ENCODE results near the gene DNAAF2. TPM values are rescaled to one million over a fixed set of nuclear protein-coding genes. Genes with fewer than 3 reads are reported as not detected.

DNAAF2 gene
- total and polyA plus RNA-seq, 2 of the 8 experiments (the other 6 are each of a cell fraction or from before 2014, with no cell fraction given), result 12.2 to 30.0 TPM

DNA sequence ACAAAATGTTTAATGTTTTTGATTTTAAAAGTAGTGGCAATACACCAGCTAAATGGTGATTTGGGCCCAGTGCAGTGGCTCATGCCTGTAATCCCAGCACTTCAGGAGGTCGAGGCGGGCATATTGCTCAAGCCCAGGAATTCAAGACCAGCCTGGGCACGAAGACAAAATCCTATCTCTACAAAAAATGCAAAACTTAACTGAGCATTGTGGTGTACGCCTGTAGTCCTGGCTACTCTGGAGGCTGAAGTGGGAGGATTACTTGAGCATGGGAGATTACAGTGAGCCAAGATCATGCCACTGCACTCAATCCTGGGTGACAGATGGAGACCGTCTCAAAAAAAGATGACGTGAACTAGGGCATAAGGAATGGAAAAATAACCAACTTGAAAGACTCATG, 19.3 kb downstream of the DNAAF2 start (continued):
- no peak for TF ChIP-seq MAFK (IDR thresholded peaks at IDR 0.05; ENCODE audit: low read depth, low read length)

Data from H1 (cell line).